Right atrium auricular region (tissue), 2 donors: ENCODE results near the gene MYO16. TPM values are rescaled to one million over a fixed set of nuclear protein-coding genes. Genes with fewer than 3 reads are reported as not detected.

Experiments used
- DNase-seq: peaks from one replicate; pipeline ENCODE4 v3.0.0-alpha.2; 2019; ENCODE audit warnings: low spot score
- H3K27ac ChIP-seq, 2 donors: fragments of 200-600 bp; sonication (generic); 1 replicate in 1 of 2; 2 replicates in 1 of 2; pipeline ENCODE4 v1.5.1; 2016 to 2019
- H3K27me3 ChIP-seq, 2 donors: fragments of 200-600 bp; sonication (generic); one replicate each; pipeline versions ENCODE4 v1.5.1 to v1.6.0; 2017 to 2019
- H3K36me3 ChIP-seq: fragments of 200-600 bp; sonication (generic); one replicate; pipeline ENCODE4 v1.5.1; 2016
- H3K4me1 ChIP-seq, 2 donors: fragments of 200-600 bp; sonication (generic); one replicate each; pipeline versions ENCODE4 v1.5.1 to v1.6.0; 2017 to 2019
- H3K4me3 ChIP-seq, 2 donors: fragments of 200-600 bp; sonication (generic); 1 replicate in 1 of 2; 2 replicates in 1 of 2; pipeline ENCODE4 v1.5.1; 2017 to 2019; ENCODE audit warnings: mild to moderate bottlenecking in 1 of 2, moderate library complexity in 1 of 2
- H3K9me3 ChIP-seq, 2 donors: fragments of 200-600 bp; sonication (generic); one replicate each; pipeline ENCODE4 v1.5.1; 2019
- total RNA-seq, 2 donors: library from RNA; depleted of rRNA; stranded (reverse); fragments of >200 nt; gene quantifications; one replicate each; pipeline ENCODE4 v1.1.0, GENCODE V29; 2016
- TF ChIP-seq, protein P1 (sequence below), 2 donors: fragments of 200-600 bp; sonication (generic); IDR thresholded peaks; one replicate each; pipeline ENCODE4 v1.5.1; 2019; ENCODE audit warnings: antibody characterized with exemption in 2 of 2

The MYO16 gene
- total RNA-seq, 2 donors from 2014 or later: 1.1 to 1.8 TPM

DNA sequence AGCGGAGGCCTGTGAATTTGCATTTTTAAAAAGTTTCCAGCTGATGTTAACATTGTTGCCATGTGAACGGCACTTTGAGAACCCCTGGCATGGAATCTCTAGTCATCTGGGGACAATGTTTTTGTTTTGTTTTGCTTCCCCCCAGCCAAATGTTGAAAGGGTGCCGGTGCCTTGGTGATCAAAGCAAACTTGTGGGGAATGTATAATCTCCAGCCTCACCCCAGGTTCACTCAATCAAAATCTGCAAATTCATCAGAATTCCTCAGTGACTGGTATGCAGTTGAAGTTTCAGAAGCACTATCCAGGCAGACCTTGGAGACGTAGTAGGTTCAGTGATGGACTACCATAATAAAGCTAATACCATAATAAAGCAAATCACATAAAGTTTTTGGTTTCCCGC, 428.7 kb downstream of the MYO16 start:
- TF ChIP-seq, protein P1, sequence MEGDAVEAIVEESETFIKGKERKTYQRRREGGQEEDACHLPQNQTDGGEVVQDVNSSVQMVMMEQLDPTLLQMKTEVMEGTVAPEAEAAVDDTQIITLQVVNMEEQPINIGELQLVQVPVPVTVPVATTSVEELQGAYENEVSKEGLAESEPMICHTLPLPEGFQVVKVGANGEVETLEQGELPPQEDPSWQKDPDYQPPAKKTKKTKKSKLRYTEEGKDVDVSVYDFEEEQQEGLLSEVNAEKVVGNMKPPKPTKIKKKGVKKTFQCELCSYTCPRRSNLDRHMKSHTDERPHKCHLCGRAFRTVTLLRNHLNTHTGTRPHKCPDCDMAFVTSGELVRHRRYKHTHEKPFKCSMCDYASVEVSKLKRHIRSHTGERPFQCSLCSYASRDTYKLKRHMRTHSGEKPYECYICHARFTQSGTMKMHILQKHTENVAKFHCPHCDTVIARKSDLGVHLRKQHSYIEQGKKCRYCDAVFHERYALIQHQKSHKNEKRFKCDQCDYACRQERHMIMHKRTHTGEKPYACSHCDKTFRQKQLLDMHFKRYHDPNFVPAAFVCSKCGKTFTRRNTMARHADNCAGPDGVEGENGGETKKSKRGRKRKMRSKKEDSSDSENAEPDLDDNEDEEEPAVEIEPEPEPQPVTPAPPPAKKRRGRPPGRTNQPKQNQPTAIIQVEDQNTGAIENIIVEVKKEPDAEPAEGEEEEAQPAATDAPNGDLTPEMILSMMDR (IDR thresholded peaks at IDR 0.05): no peak
- Histone ChIP-seq H3K36me3 (no peaks in the 10 kb centered on the region), H3K4me3 (no peak overlapping the region), H3K27ac (no peak overlapping the region), H3K4me1 (no peaks in the 10 kb centered on the region), H3K27me3 (no peaks in the 10 kb centered on the region), H3K9me3 (no peaks in the 10 kb centered on the region)
- DNase-seq: no peak

DNA sequence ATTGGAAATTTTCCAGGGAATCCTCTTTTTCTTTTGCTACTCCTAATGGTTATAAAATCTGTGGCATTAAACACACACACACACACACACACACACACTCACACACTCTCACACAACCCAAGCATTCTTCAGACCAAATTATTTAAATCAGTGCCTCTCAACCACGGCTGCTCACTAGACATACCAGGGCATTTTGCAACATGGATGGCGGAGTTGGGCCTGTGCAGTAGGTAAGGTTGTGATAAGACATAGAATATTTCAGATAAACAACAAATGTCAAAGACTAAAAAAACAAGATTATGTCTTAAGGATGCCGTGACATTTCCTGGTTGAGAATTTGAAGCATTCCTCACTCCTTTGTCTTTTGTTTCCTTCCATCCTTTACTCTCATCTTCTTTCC, 443.1 kb downstream of the MYO16 start:
- no peaks in the 10 kb centered on the region for H3K9me3 ChIP-seq
- TF ChIP-seq, protein P1 (IDR thresholded peaks at IDR 0.05): no peak
- H3K4me3 ChIP-seq: no peak overlapping the region
- no peak for DNase-seq
- H3K27me3 ChIP-seq: no peaks in the 10 kb centered on the region
- no peaks in the 10 kb centered on the region for H3K4me1 ChIP-seq
- H3K27ac ChIP-seq: no peak overlapping the region
- no peaks in the 10 kb centered on the region for H3K36me3 ChIP-seq

DNA sequence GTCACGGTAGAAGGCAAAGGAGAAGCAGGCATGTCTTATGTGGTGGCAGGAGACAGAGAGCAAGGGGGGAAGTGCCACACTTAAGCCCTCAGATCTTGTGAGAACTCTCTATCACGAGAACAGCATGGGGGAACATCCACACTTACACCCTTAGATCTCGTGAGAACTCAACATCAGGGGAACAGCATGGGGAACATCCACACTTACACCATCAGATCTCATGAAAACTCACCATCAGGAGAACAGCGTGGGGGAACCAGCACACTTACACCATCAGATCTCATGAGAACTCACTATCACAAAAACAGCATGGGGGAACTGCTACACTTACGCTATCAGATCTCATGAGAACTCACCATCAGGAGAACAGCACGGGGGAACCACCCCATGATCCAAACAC, 445.0 kb downstream of the MYO16 start:
- no peak overlapping the region for H3K27ac ChIP-seq
- no peak for DNase-seq

DNA sequence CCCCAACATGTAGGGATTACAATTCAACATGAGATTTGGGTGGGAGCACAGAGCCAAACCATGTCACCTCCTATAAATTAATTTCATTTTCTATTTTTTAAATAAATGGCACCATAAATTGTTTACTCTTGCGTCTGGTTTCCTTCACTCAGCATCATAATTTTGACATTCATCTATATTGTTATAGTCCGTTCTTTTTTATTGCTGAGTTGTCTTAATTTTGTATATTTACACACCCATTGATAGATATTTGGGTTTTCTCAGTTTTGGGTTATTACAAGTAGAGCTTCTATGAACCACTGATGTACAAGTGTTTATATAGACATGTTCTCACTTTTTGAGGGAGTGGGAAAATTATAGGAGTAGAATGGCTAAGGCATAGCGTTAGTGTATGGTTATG, 445.4 kb downstream of the MYO16 start:
- Histone ChIP-seq H3K27me3 (no peaks in the 10 kb centered on the region), H3K36me3 (no peaks in the 10 kb centered on the region), H3K27ac (no peak overlapping the region), H3K9me3 (no peaks in the 10 kb centered on the region), H3K4me3 (no peak overlapping the region), H3K4me1 (no peaks in the 10 kb centered on the region)
- TF ChIP-seq, protein P1 (IDR thresholded peaks at IDR 0.05): no peak
- DNase-seq: no peak

More for the DNA sequence above, 445.0 kb downstream of the MYO16 start:
- Histone ChIP-seq H3K36me3 (no peaks in the 10 kb centered on the region), H3K9me3 (no peaks in the 10 kb centered on the region), H3K4me3 (no peak overlapping the region), H3K4me1 (no peaks in the 10 kb centered on the region), H3K27me3 (no peaks in the 10 kb centered on the region)
- TF ChIP-seq, protein P1 (IDR thresholded peaks at IDR 0.05): no peak

DNA sequence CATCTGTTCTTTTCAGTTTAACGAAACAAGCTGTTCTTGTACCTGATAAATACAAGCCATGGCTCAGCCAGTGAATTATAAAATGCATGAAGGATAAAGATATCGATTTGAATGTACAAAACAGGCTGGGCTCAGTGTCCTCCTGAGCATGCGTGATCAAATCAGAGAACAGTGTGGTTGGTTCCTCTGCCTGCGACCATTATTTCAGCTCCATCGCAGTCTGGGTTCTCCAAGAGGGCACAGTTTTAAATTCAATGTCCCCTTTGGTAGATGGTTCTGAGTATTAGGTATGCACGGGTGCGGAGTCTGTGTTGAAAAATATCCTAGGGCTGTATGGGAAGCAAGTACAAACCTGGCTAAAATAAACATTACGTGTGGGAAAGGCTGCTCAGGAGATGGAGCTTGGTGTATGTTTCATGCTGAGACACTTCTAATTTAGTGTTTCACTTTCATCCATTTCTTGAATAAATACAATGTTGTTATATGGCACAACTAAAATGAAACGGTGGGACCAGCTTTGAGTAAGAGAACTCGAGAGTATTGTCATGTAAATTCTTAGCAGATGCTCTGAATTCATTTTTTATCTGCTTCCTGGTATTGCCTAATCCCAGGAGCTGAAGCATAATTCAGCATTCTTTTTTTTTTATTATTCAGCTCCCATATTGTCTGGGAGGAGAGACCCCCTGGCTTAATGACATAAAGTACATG, 458.7 kb downstream of the MYO16 start:
- Histone ChIP-seq H3K27ac (no peak overlapping the region), H3K4me3 (no peak overlapping the region), H3K36me3 (no peaks in the 10 kb centered on the region), H3K27me3 (no peaks in the 10 kb centered on the region), H3K9me3 (no peaks in the 10 kb centered on the region), H3K4me1 (no peaks in the 10 kb centered on the region)
- no peak for DNase-seq
- TF ChIP-seq, protein P1 (IDR thresholded peaks at IDR 0.05): no peak

DNA sequence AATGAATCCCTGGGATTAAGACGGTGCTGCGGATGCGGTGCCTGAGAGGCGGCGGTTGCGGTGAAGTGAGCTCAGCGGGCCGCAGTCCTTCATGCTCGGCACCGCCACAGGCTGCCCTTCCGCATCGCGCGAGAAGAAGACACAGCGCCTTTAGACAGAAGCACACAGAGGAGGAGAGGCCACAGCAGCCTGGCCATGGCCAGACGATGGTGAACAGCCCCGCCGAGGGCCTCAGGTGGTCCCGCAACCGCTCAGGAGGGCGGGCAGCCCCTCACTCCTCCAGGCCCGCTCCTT, 459.2 kb downstream of the MYO16 start:
- H3K9me3 ChIP-seq: no peaks in the 10 kb centered on the region
- no peak overlapping the region for H3K27ac ChIP-seq
- H3K36me3 ChIP-seq: no peaks in the 10 kb centered on the region
- H3K27me3 ChIP-seq: no peaks in the 10 kb centered on the region
- TF ChIP-seq, protein P1 (IDR thresholded peaks at IDR 0.05): no peak
- no peaks in the 10 kb centered on the region for H3K4me1 ChIP-seq
- no peak for DNase-seq
- H3K4me3 ChIP-seq: no peak overlapping the region
